ENCODE results near the gene RHBDL3. TPM values are rescaled to one million over a fixed set of nuclear protein-coding genes. Genes with fewer than 3 reads are reported as not detected.

The RHBDL3 gene
- total RNA-seq, 5 donors from 2014 or later (not counting 1 experiment from before 2014, with no cell fraction given) = 0.07 TPM; not detected in 4

DNA sequence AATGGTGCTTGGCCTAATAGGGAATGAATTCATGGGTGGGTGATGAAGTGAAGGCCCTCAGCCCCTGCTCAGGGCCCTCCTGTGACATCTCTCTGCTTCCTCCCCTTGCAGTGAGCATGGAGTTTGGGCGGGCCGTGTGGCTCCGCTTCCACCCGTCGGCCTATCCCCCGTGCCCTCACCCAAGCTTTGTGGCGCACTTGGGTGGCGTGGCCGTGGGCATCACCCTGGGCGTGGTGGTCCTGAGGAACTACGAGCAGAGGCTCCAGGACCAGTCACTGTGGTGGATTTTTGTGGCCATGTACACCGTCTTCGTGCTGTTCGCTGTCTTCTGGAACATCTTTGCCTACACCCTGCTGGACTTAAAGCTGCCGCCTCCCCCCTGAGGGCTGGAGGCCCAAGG, 55.2 kb downstream of the RHBDL3 start:
- ATAC-seq (replicated peaks in 1 of 4) (no peak), DNase-seq (no peak)
- Histone ChIP-seq H3K27me3 (replicated peaks in 1 of 2; ENCODE audit: control insufficient read depth in 2 of 2, extremely low read depth in 1 of 2, insufficient read depth in 2 of 2, low read length in 1 of 2) (peaks cover 0 to 16% of the 10 kb centered on the region in 2 experiments), H3K27ac (ENCODE audit: low read length) (no peak overlapping the region), H3K9me3 (no peaks in the 10 kb centered on the region), H3K4me3 (ENCODE audit: control insufficient read depth in 1 of 2, extremely low read depth in 1 of 2, low read length in 1 of 2) (no peak overlapping the region), H3K36me3 (ENCODE audit: control insufficient read depth in 2 of 2, extremely low read depth in 1 of 2, insufficient read depth in 1 of 2, low read length in 1 of 2) (no peaks in the 10 kb centered on the region), H3K4me1 (ENCODE audit: control insufficient read depth in 1 of 2, extremely low read depth in 1 of 2, insufficient read depth in 2 of 2, low read length in 2 of 2) (peaks cover 0 to 24% of the 10 kb centered on the region in 2 experiments)
- Mint-ChIP-seq H3K27me3 (peaks cover under 1 to 1% of the 10 kb centered on the region in 2 donors), H3K4me1 (peaks cover 12 to 27% (median 14%) of the 10 kb centered on the region in 3 donors), H3K36me3 (no peaks in the 10 kb centered on the region), H3K4me3 (no peak overlapping the region), H3K9me3 (no peaks in the 10 kb centered on the region), H3K27ac (no peak overlapping the region)
- 93% methylated on average over 15 of the region's 15 CpGs for WGBS (ENCODE audit: insufficient coverage)
- ChIA-PET POLR2A (no interaction called here), CTCF (interaction anchor here in 1 of 2 donors (0.7 kb wide), 1 partner anchor 11 kb away, joined by 3 read pairs; no protein-coding TSS in a partner anchor)

GRCh38 chr17:32323046-32323445, 57.4 kb downstream of the RHBDL3 start:
- H3K4me1 Mint-ChIP-seq = peaks cover 12 to 27% (median 14%) of the 10 kb centered on the region in 3 donors
- ATAC-seq (replicated peaks in 1 of 4) = no peak
- H3K4me3 Mint-ChIP-seq = peak overlapping the region in 1 of 3 donors; percentile 56
- peaks cover 0 to 1% of the 10 kb centered on the region in 2 donors for H3K27me3 Mint-ChIP-seq
- POLR2A ChIA-PET = no interaction called here
- Histone ChIP-seq H3K36me3 (ENCODE audit: control insufficient read depth in 2 of 2, extremely low read depth in 1 of 2, insufficient read depth in 1 of 2, low read length in 1 of 2) (no peaks in the 10 kb centered on the region), H3K27ac (ENCODE audit: low read length) (no peak overlapping the region), H3K4me3 (ENCODE audit: control insufficient read depth in 1 of 2, extremely low read depth in 1 of 2, low read length in 1 of 2) (no peak overlapping the region), H3K27me3 (replicated peaks in 1 of 2; ENCODE audit: control insufficient read depth in 2 of 2, extremely low read depth in 1 of 2, insufficient read depth in 2 of 2, low read length in 1 of 2) (peaks cover 0 to 13% of the 10 kb centered on the region in 2 experiments), H3K4me1 (ENCODE audit: control insufficient read depth in 1 of 2, extremely low read depth in 1 of 2, insufficient read depth in 2 of 2, low read length in 2 of 2) (peaks cover 0 to 24% of the 10 kb centered on the region in 2 experiments), H3K9me3 (no peaks in the 10 kb centered on the region)
- CTCF ChIA-PET = interaction anchor here in 1 of 2 donors (0.6 kb wide), 1 partner anchor 429 kb away, joined by 3 read pairs; no protein-coding TSS in a partner anchor
- H3K36me3 Mint-ChIP-seq = no peaks in the 10 kb centered on the region
- peak overlapping the region in 1 of 2 donors; percentile 12 for H3K27ac Mint-ChIP-seq
- WGBS (ENCODE audit: insufficient coverage) = 95% methylated on average over 9 of the region's 10 CpGs
- no peak for DNase-seq
- H3K9me3 Mint-ChIP-seq = no peaks in the 10 kb centered on the region

DNA sequence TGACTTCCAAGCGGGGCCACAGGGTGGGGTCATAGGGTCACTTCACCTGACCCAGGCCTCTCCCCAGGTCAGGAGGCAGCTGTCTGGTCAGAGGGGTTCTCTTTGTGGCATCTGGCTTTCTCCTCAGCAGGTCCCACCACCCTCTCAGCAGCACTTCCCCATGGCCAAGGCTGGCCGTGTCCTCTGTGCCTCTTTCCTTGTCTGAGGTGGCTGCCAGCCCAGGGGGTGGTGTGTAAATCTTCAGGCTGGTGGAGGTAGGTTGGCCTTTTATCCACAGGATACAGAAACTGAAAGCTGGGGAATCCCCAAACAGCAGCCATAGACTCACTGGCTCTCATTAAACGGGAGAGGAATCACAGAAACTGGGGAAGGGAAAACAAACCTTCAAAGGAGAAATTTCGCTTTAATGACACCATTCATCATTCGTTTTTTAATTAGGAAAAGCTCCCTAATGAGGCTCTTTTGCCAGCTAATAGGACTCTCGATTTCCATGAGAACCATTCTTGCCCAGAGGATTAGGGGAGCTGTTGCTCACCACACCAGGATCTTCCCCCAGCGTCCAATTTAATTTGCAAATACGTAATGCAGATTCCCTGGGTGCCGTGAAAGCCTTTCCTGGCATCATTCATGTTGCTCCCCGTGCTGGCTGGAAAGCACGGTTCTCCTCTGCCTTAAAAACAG, 58.3 kb downstream of the RHBDL3 start:
- CTCF ChIA-PET = interaction anchor here (0.6 to 1.1 kb wide), 2 partner anchors 71 to 430 kb away, joined by 3 read pairs; no protein-coding TSS in a partner anchor
- H3K9me3 Mint-ChIP-seq = no peaks in the 10 kb centered on the region
- H3K4me3 Mint-ChIP-seq = peak overlapping the region in 2 of 3 donors; percentile 56 to 64
- Histone ChIP-seq H3K27ac (ENCODE audit: low read length) (no peak overlapping the region), H3K27me3 (replicated peaks in 1 of 2; ENCODE audit: control insufficient read depth in 2 of 2, extremely low read depth in 1 of 2, insufficient read depth in 2 of 2, low read length in 1 of 2) (peaks cover 0 to 7% of the 10 kb centered on the region in 2 experiments), H3K9me3 (no peaks in the 10 kb centered on the region), H3K36me3 (ENCODE audit: control insufficient read depth in 2 of 2, extremely low read depth in 1 of 2, insufficient read depth in 1 of 2, low read length in 1 of 2) (no peaks in the 10 kb centered on the region), H3K4me3 (ENCODE audit: control insufficient read depth in 1 of 2, extremely low read depth in 1 of 2, low read length in 1 of 2) (no peak overlapping the region), H3K4me1 (ENCODE audit: control insufficient read depth in 1 of 2, extremely low read depth in 1 of 2, insufficient read depth in 2 of 2, low read length in 2 of 2) (peaks cover 0 to 19% of the 10 kb centered on the region in 2 experiments)
- POLR2A ChIA-PET = no interaction called here
- ATAC-seq (replicated peaks in 1 of 4) (peak; percentile 60 to 91 (median 68)), DNase-seq (peak in 21 of 35 experiments; percentile 3 to 63 (median 11))
- H3K36me3 Mint-ChIP-seq = no peaks in the 10 kb centered on the region
- H3K27ac Mint-ChIP-seq = peak overlapping the region in 1 of 2 donors; percentile 36
- WGBS (ENCODE audit: insufficient coverage) = 67% methylated on average over 2 of the region's 11 CpGs
- H3K4me1 Mint-ChIP-seq = peaks cover 12 to 25% (median 12%) of the 10 kb centered on the region in 3 donors
- H3K27me3 Mint-ChIP-seq = no peaks in the 10 kb centered on the region

DNA sequence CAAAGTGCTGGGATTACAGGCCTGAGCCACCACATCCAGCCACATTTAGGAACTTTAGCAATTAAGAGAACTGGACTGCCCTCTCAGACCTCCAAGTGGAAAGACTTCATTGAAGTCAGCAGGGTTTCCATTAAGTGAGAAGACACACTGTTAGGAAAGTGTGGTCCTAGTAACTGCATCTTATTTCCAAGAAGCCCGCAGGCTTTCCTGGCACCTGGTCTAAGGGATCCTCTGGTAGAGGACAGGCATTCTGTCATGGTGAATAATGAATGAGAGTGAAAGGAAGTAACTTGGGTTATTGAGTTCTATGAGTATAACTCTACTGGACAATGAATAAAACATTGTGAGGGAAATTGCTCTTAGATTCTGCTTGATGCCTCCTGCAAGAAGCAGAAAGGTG, 62.3 kb downstream of the RHBDL3 start:
- Histone ChIP-seq H3K27ac (ENCODE audit: low read length) (no peak overlapping the region), H3K4me1 (ENCODE audit: control insufficient read depth in 1 of 2, extremely low read depth in 1 of 2, insufficient read depth in 2 of 2, low read length in 2 of 2) (peaks cover 8 to 25% of the 10 kb centered on the region in 2 experiments), H3K4me3 (ENCODE audit: control insufficient read depth in 1 of 2, extremely low read depth in 1 of 2, low read length in 1 of 2) (no peak overlapping the region), H3K9me3 (no peaks in the 10 kb centered on the region), H3K27me3 (replicated peaks in 1 of 2; ENCODE audit: control insufficient read depth in 2 of 2, extremely low read depth in 1 of 2, insufficient read depth in 2 of 2, low read length in 1 of 2) (no peaks in the 10 kb centered on the region), H3K36me3 (ENCODE audit: control insufficient read depth in 2 of 2, extremely low read depth in 1 of 2, insufficient read depth in 1 of 2, low read length in 1 of 2) (peaks cover 0 to 2% of the 10 kb centered on the region in 2 donors)
- Mint-ChIP-seq H3K4me3 (no peak overlapping the region), H3K4me1 (peaks cover 32 to 45% (median 32%) of the 10 kb centered on the region in 3 donors), H3K27ac (no peak overlapping the region), H3K27me3 (no peaks in the 10 kb centered on the region), H3K9me3 (no peaks in the 10 kb centered on the region), H3K36me3 (peaks cover 4% of the 10 kb centered on the region)
- ChIA-PET CTCF (interaction anchor here in 1 of 2 donors (0.7 kb wide), 1 partner anchor 267 kb away, joined by 3 read pairs; no protein-coding TSS in a partner anchor), POLR2A (interaction anchor here in 1 of 2 donors (0.6 kb wide), 1 partner anchor 13 kb away, joined by 3 read pairs; no protein-coding TSS in a partner anchor)
- ATAC-seq (replicated peaks in 1 of 4) (no peak), DNase-seq (no peak)
- WGBS (ENCODE audit: insufficient coverage) = 80% methylated on average over 1 of the region's 1 CpG

GRCh38 chr17:32330147-32330546, 64.5 kb downstream of the RHBDL3 start:
- POLR2A ChIA-PET = interaction anchor here in 1 of 2 donors (0.9 kb wide), 1 partner anchor 9 kb away, joined by 4 read pairs; no protein-coding TSS in a partner anchor
- peaks cover 20 to 28% (median 21%) of the 10 kb centered on the region in 3 donors for H3K4me1 Mint-ChIP-seq
- H3K27ac Mint-ChIP-seq = peak overlapping the region; percentile 73 to 83
- Histone ChIP-seq H3K4me1 (ENCODE audit: control insufficient read depth in 1 of 2, extremely low read depth in 1 of 2, insufficient read depth in 2 of 2, low read length in 2 of 2) (peaks cover 8 to 11% of the 10 kb centered on the region in 2 experiments), H3K27ac (ENCODE audit: low read length) (peak overlapping the region; percentile 41), H3K36me3 (ENCODE audit: control insufficient read depth in 2 of 2, extremely low read depth in 1 of 2, insufficient read depth in 1 of 2, low read length in 1 of 2) (peaks cover 0 to 17% of the 10 kb centered on the region in 2 donors), H3K4me3 (ENCODE audit: control insufficient read depth in 1 of 2, extremely low read depth in 1 of 2, low read length in 1 of 2) (no peak overlapping the region), H3K9me3 (no peaks in the 10 kb centered on the region), H3K27me3 (replicated peaks in 1 of 2; ENCODE audit: control insufficient read depth in 2 of 2, extremely low read depth in 1 of 2, insufficient read depth in 2 of 2, low read length in 1 of 2) (no peaks in the 10 kb centered on the region)
- no peak overlapping the region for H3K4me3 Mint-ChIP-seq
- ATAC-seq (replicated peaks in 1 of 4) = no peak
- H3K27me3 Mint-ChIP-seq = no peaks in the 10 kb centered on the region
- WGBS (ENCODE audit: insufficient coverage) = 50% methylated on average over 1 of the region's 3 CpGs
- no peaks in the 10 kb centered on the region for H3K9me3 Mint-ChIP-seq
- H3K36me3 Mint-ChIP-seq = peaks cover 19% of the 10 kb centered on the region
- CTCF ChIA-PET = interaction anchor here in 1 of 2 donors (0.5 kb wide), 1 partner anchor 89 kb away, joined by 3 read pairs; no protein-coding TSS in a partner anchor
- DNase-seq = no peak

- DNase-seq (no peak), ATAC-seq (replicated peaks in 1 of 4) (peak in 3 of 4 experiments; percentile 23 to 60 (median 58))
- Histone ChIP-seq H3K9me3 (no peaks in the 10 kb centered on the region), H3K36me3 (ENCODE audit: control insufficient read depth in 2 of 2, extremely low read depth in 1 of 2, insufficient read depth in 1 of 2, low read length in 1 of 2) (peaks cover 0 to 21% of the 10 kb centered on the region in 2 donors), H3K27me3 (replicated peaks in 1 of 2; ENCODE audit: control insufficient read depth in 2 of 2, extremely low read depth in 1 of 2, insufficient read depth in 2 of 2, low read length in 1 of 2) (no peaks in the 10 kb centered on the region), H3K4me1 (ENCODE audit: control insufficient read depth in 1 of 2, extremely low read depth in 1 of 2, insufficient read depth in 2 of 2, low read length in 2 of 2) (peaks cover 8 to 11% of the 10 kb centered on the region in 2 experiments), H3K27ac (ENCODE audit: low read length) (peak overlapping the region; percentile 8), H3K4me3 (ENCODE audit: control insufficient read depth in 1 of 2, extremely low read depth in 1 of 2, low read length in 1 of 2) (no peak overlapping the region)
- Mint-ChIP-seq H3K4me3 (peak overlapping the region in 2 of 3 donors; percentile 49 to 50), H3K9me3 (no peaks in the 10 kb centered on the region), H3K4me1 (peaks cover 20 to 29% (median 21%) of the 10 kb centered on the region in 3 donors), H3K27ac (peak overlapping the region; percentile 73 to 83), H3K36me3 (peaks cover 21% of the 10 kb centered on the region), H3K27me3 (no peaks in the 10 kb centered on the region)
- POLR2A ChIA-PET = interaction anchor here in 1 of 2 donors (0.9 kb wide), 1 partner anchor 8 kb away, joined by 4 read pairs; no protein-coding TSS in a partner anchor
- CTCF ChIA-PET = interaction anchor here (0.5 to 1.0 kb wide), 4 partner anchors 10 to 113 kb away, joined by 3 read pairs; partner anchors contain the start of gene PSMD11 (in 1 of the 2)
- no CpG with 5 or more reads among the region's 3 CpGs for WGBS (ENCODE audit: insufficient coverage)
These were observed 65.8 kb downstream of the RHBDL3 start for GRCh38 chr17:32331243-32332040.
